Left cardiac atrium (tissue), 4 donors: ENCODE measurements around the gene MCIDAS. TPM values are rescaled to one million over a fixed set of nuclear protein-coding genes. Genes with fewer than 3 reads are reported as not detected.
A peak's percentile ranks its signal among the peaks of the same experiment; 100 is the strongest.

Source experiments
- ATAC-seq, 2 donors: fragments of 200-7000 bp; cut with Tn5 transposase; one replicate each; pipeline ENCODE4 v1.9.1; 2020; ENCODE audit warnings: mild to moderate bottlenecking in 2 of 2, moderate library complexity in 2 of 2
- DNase-seq: peaks from one replicate; pipeline ENCODE4 v3.0.0-alpha.2; 2020
- intact Hi-C, 2 donors: fragments of 100-400 bp; cut with DNase I; formaldehyde crosslinking; loops; one replicate each; pipeline versions ENCODE4 v1.14.1 to v1.15.1; 2022 to 2023
- microRNA-seq, 2 donors: library from miRNA; unstranded; fragments of <30 nt; microRNA quantifications; one replicate each; pipeline ENCODE4 v1.2.0, GENCODE V29; 2020
- total RNA-seq, 2 donors: library from RNA; stranded (reverse); fragmentation: NEBNext Ultra II Directional; extraction: Animal tissue kit (Norgen Biotek cat#: 25700); gene quantifications; one replicate each; pipeline ENCODE4 v1.2.1, GENCODE V29; 2021
- donor health status: DM: no; HTN: yes; CAD: no.
- donor health status: DM: no; HTN: yes; CAD: no; lungs with severe emphysema.
- donor health status: DM: yes; HTN: yes; CAD: no.
- donor health status: Dilated cardiomyopathy.

The MCIDAS gene
- total RNA-seq, 2 donors from 2014 or later = not detected

- DNase-seq (peak; percentile 75), ATAC-seq (peak; percentile 93 to 98)
- intact Hi-C loops = loop anchor here in 1 of 2 donors (10.0 kb wide), 1 partner anchor 52 kb away; the partner anchor contains the start of gene MCIDAS
Observed at GRCh38 chr5:55172937-55173686, 54.0 kb downstream of the MCIDAS start, which contains the start of gene CDC20B. CDC20B (minus strand) TSS chr5:55173177; CDS start chr5:55173000, 177 bp downstream.

- ATAC-seq = peak; percentile 75 to 81
- intact Hi-C loops = loop anchor here in 1 of 2 donors (10.0 kb wide), 1 partner anchor 53 kb away; the partner anchor contains the start of gene MCIDAS
Observed at GRCh38 chr5:55172051-55172899, 54.8 kb downstream of the MCIDAS start.

GRCh38 chr5:55171471-55171870, 55.6 kb downstream of the MCIDAS start:
- intact Hi-C loops = loop anchor here in 1 of 2 donors (10.0 kb wide), 1 partner anchor 53 kb away; the partner anchor contains the start of gene MCIDAS
- DNase-seq (no peak), ATAC-seq (no peak)

More at GRCh38 chr5:55172051-55172899, 54.8 kb downstream of the MCIDAS start:
- peak; percentile 35 for DNase-seq

Small RNA genes lying within 50 kb of the gene (microRNA-seq; reads per million reads assigned to microRNA genes)
- gene MIR449A = 1.0 to 4.1 reads per million in 2 donors
- 0 to 0.27 reads per million in 2 donors for gene MIR449B
- 0 to 0.27 reads per million in 2 donors for gene MIR449C

Other genes starting within 250 kb of the MCIDAS start
- gene ESM1, start 241.7 kb downstream of the MCIDAS start, total RNA-seq = under 1 TPM in 1 of 2 donors, not detected in 1; 0.18 TPM
- 1 to 10 TPM in 1 of 2 donors, under 1 TPM in 1; 0.26 to 2.9 TPM for gene GZMK, start 203.1 kb downstream of the MCIDAS start, total RNA-seq
- gene GZMA, start 124.7 kb downstream of the MCIDAS start, total RNA-seq = 1 to 10 TPM in 1 of 2 donors, under 1 TPM in 1; 0.37 to 3.1 TPM
- gene GPX8, start 67.1 kb downstream of the MCIDAS start, total RNA-seq = 10 to 100 TPM; 14.5 to 21.8 TPM
- gene CDC20B, start 54.1 kb downstream of the MCIDAS start, total RNA-seq = not detected
- under 1 TPM in 1 of 2 donors, not detected in 1; 0.16 TPM for gene CCNO, start 6.3 kb upstream of the MCIDAS start, total RNA-seq
- gene DHX29, start 80.4 kb upstream of the MCIDAS start, total RNA-seq = 10 to 100 TPM; 17.0 to 21.5 TPM
- gene MTREX, start 80.7 kb upstream of the MCIDAS start, total RNA-seq = 10 to 100 TPM; 54.8 to 65.9 TPM